Activated CD8-positive, alpha-beta memory T cell treated with anti-CD3 and anti-CD28 coated beads, Interleukin-2, amount 10 ng/mL, durations not matched to agents 7 days and 5 days (primary cell): ENCODE results near the gene TELO2. TPM values are rescaled to one million over a fixed set of nuclear protein-coding genes. Genes with fewer than 3 reads are reported as not detected.

Experiments
- ATAC-seq: fragments of 150-1000 bp; cut with Tn5 transposase; one replicate; pipeline ENCODE4 v1.10.0; 2021; ENCODE audit warnings: moderate library complexity
- CTCF ChIA-PET: fragments of 350-600 bp; sonication (Branson Sonifier 250); formaldehyde crosslinking; loops from one replicate; lab custom pipeline; 2021; ENCODE audit warnings: antibody characterized with exemption; lab: Charles Lee
- DNase-seq: peaks from one replicate; pipeline ENCODE4 v3.0.0-alpha.2; 2020
- H3K27ac Mint-ChIP-seq: one replicate; pipeline ENCODE4 v1.8.0; 2021; ENCODE audit warnings: mild to moderate bottlenecking, mixed read lengths
- H3K27me3 Mint-ChIP-seq: one replicate; pipeline ENCODE4 v1.8.0; 2021; ENCODE audit warnings: mixed read lengths
- H3K36me3 Mint-ChIP-seq: one replicate; pipeline ENCODE4 v1.8.0; 2021; ENCODE audit warnings: mild to moderate bottlenecking, mixed read lengths
- H3K4me1 Mint-ChIP-seq: one replicate; pipeline ENCODE4 v1.8.0; 2021; ENCODE audit warnings: mixed read lengths
- H3K4me3 Mint-ChIP-seq: one replicate; pipeline ENCODE4 v1.8.0; 2021; ENCODE audit warnings: mild to moderate bottlenecking, moderate library complexity, mixed read lengths
- H3K9me3 Mint-ChIP-seq: one replicate; pipeline ENCODE4 v1.8.0; 2022; ENCODE audit warnings: low read depth, mixed read lengths
- total RNA-seq, 2 experiments: library from RNA; stranded (reverse); gene quantifications; one replicate each; pipeline ENCODE4 v1.2.3, GENCODE V29; 2021

Gene TELO2
- total RNA-seq, 2 experiments from 2014 or later = 60.7 to 63.8 TPM

GRCh38 chr16:1500465-1501150 lies 7.4 kb downstream of the TELO2 start:
- H3K36me3 Mint-ChIP-seq = peaks cover 16% of the 10 kb centered on the region
- CTCF ChIA-PET = no interaction called here
- no peak for ATAC-seq
- no peak for DNase-seq
- H3K27me3 Mint-ChIP-seq = no peaks in the 10 kb centered on the region
- H3K27ac Mint-ChIP-seq = no peak overlapping the region
- no peaks in the 10 kb centered on the region for H3K9me3 Mint-ChIP-seq
- no peak overlapping the region for H3K4me3 Mint-ChIP-seq
- no peaks in the 10 kb centered on the region for H3K4me1 Mint-ChIP-seq

GRCh38 chr16:1501630-1502029 lies 8.5 kb downstream of the TELO2 start:
- H3K36me3 Mint-ChIP-seq = peaks cover 16% of the 10 kb centered on the region

GRCh38 chr16:1502092-1503004 lies 9.2 kb downstream of the TELO2 start:
- CTCF ChIA-PET = no interaction called here
- DNase-seq (no peak), ATAC-seq (no peak)
- H3K27ac Mint-ChIP-seq = no peak overlapping the region
- no peak overlapping the region for H3K4me3 Mint-ChIP-seq
- no peaks in the 10 kb centered on the region for H3K27me3 Mint-ChIP-seq
- H3K4me1 Mint-ChIP-seq = no peaks in the 10 kb centered on the region
- H3K36me3 Mint-ChIP-seq = peaks cover 16% of the 10 kb centered on the region
- H3K9me3 Mint-ChIP-seq = no peaks in the 10 kb centered on the region

More at GRCh38 chr16:1501630-1502029, 8.5 kb downstream of the TELO2 start:
- DNase-seq (no peak), ATAC-seq (no peak)
- Mint-ChIP-seq H3K27ac (no peak overlapping the region), H3K4me1 (no peaks in the 10 kb centered on the region), H3K4me3 (no peak overlapping the region), H3K9me3 (no peaks in the 10 kb centered on the region), H3K27me3 (no peaks in the 10 kb centered on the region)
- CTCF ChIA-PET = no interaction called here

GRCh38 chr16:1503110-1503955 lies 10.2 kb downstream of the TELO2 start:
- CTCF ChIA-PET = no interaction called here
- no peaks in the 10 kb centered on the region for H3K4me1 Mint-ChIP-seq
- no peak for ATAC-seq
- H3K27ac Mint-ChIP-seq = no peak overlapping the region
- no peak overlapping the region for H3K4me3 Mint-ChIP-seq
- DNase-seq = no peak
- peaks cover 16% of the 10 kb centered on the region for H3K36me3 Mint-ChIP-seq
- H3K9me3 Mint-ChIP-seq = no peaks in the 10 kb centered on the region
- no peaks in the 10 kb centered on the region for H3K27me3 Mint-ChIP-seq

GRCh38 chr16:1505073-1505844 lies 12.1 kb downstream of the TELO2 start:
- CTCF ChIA-PET = no interaction called here
- Mint-ChIP-seq H3K4me1 (no peaks in the 10 kb centered on the region), H3K27me3 (no peaks in the 10 kb centered on the region), H3K27ac (no peak overlapping the region), H3K9me3 (no peaks in the 10 kb centered on the region), H3K36me3 (peaks cover 18% of the 10 kb centered on the region), H3K4me3 (no peak overlapping the region)
- no peak for DNase-seq
- no peak for ATAC-seq

- DNase-seq = no peak
Observed at GRCh38 chr16:1505912-1506311, 12.8 kb downstream of the TELO2 start.

GRCh38 chr16:1506494-1507213 lies 13.5 kb downstream of the TELO2 start:
- CTCF ChIA-PET = no interaction called here
- H3K4me1 Mint-ChIP-seq = no peaks in the 10 kb centered on the region
- ATAC-seq (no peak), DNase-seq (no peak)
- peaks cover 20% of the 10 kb centered on the region for H3K36me3 Mint-ChIP-seq
- no peak overlapping the region for H3K4me3 Mint-ChIP-seq
- no peaks in the 10 kb centered on the region for H3K27me3 Mint-ChIP-seq
- H3K27ac Mint-ChIP-seq = no peak overlapping the region
- H3K9me3 Mint-ChIP-seq = no peaks in the 10 kb centered on the region

More at GRCh38 chr16:1505912-1506311, 12.8 kb downstream of the TELO2 start:
- Mint-ChIP-seq H3K4me1 (no peaks in the 10 kb centered on the region), H3K27me3 (no peaks in the 10 kb centered on the region), H3K9me3 (no peaks in the 10 kb centered on the region), H3K4me3 (no peak overlapping the region), H3K36me3 (peaks cover 22% of the 10 kb centered on the region), H3K27ac (no peak overlapping the region)
- CTCF ChIA-PET = no interaction called here
- ATAC-seq = no peak

GRCh38 chr16:1508494-1509187 lies 15.5 kb downstream of the TELO2 start:
- Mint-ChIP-seq H3K4me3 (no peak overlapping the region), H3K4me1 (no peaks in the 10 kb centered on the region), H3K27me3 (no peaks in the 10 kb centered on the region), H3K9me3 (no peaks in the 10 kb centered on the region), H3K27ac (no peak overlapping the region), H3K36me3 (peaks cover 15% of the 10 kb centered on the region)
- CTCF ChIA-PET = no interaction called here
- DNase-seq (no peak), ATAC-seq (no peak)

- H3K36me3 Mint-ChIP-seq = peaks cover 14% of the 10 kb centered on the region
- CTCF ChIA-PET = no interaction called here
- no peak for DNase-seq
- H3K27me3 Mint-ChIP-seq = no peaks in the 10 kb centered on the region
- no peak overlapping the region for H3K4me3 Mint-ChIP-seq
- no peak for ATAC-seq
- no peak overlapping the region for H3K27ac Mint-ChIP-seq
- H3K9me3 Mint-ChIP-seq = no peaks in the 10 kb centered on the region
- no peaks in the 10 kb centered on the region for H3K4me1 Mint-ChIP-seq
Observed at GRCh38 chr16:1509307-1510221, 16.4 kb downstream of the TELO2 start.

GRCh38 chr16:1510272-1510671 lies 17.1 kb downstream of the TELO2 start:
- H3K4me3 Mint-ChIP-seq = no peak overlapping the region
- peaks cover 14% of the 10 kb centered on the region for H3K36me3 Mint-ChIP-seq
- no peak for DNase-seq
- CTCF ChIA-PET = no interaction called here
- H3K27ac Mint-ChIP-seq = no peak overlapping the region
- no peaks in the 10 kb centered on the region for H3K4me1 Mint-ChIP-seq
- ATAC-seq = no peak
- H3K27me3 Mint-ChIP-seq = no peaks in the 10 kb centered on the region
- no peaks in the 10 kb centered on the region for H3K9me3 Mint-ChIP-seq

- CTCF ChIA-PET = no interaction called here
- no peak overlapping the region for H3K27ac Mint-ChIP-seq
- no peak overlapping the region for H3K4me3 Mint-ChIP-seq
- DNase-seq (no peak), ATAC-seq (no peak)
- H3K27me3 Mint-ChIP-seq = no peaks in the 10 kb centered on the region
- no peaks in the 10 kb centered on the region for H3K4me1 Mint-ChIP-seq
- H3K9me3 Mint-ChIP-seq = no peaks in the 10 kb centered on the region
- peaks cover 14% of the 10 kb centered on the region for H3K36me3 Mint-ChIP-seq
Observed at GRCh38 chr16:1510941-1511351, 17.8 kb downstream of the TELO2 start.
